Posterior cingulate gyrus (tissue), 11 donors: ENCODE measurements around the gene ZNF865.

Source experiments
- DNase-seq, 10 donors: peaks; one replicate each; pipeline versions ENCODE4 v3.0.0 to v3.0.0-alpha.2; 2020 to 2021; ENCODE audit warnings: mixed read lengths in 3 of 10
- intact Hi-C: fragments of 100-400 bp; cut with DNase I; formaldehyde crosslinking; loops from one replicate; pipeline ENCODE4 v1.15.1; 2023

Gene ZNF865

GRCh38 chr19:55603115-55603514 is 2.3 kb upstream of the ZNF865 start:
- DNase-seq = peak in 1 of 10 donors; percentile 67
- intact Hi-C loops = no loop called here

GRCh38 chr19:55603581-55604292 is 1.7 kb upstream of the ZNF865 start:
- intact Hi-C loops = no loop called here

GRCh38 chr19:55605207-55605636 is 225 bp upstream of the ZNF865 start:
- intact Hi-C loops = no loop called here
- DNase-seq = peak; percentile 93 to 99 (median 96)

More at GRCh38 chr19:55603581-55604292, 1.7 kb upstream of the ZNF865 start:
- DNase-seq = peak in 2 of 10 donors; percentile 25 to 48

- intact Hi-C loops = loop anchor here (2.0 kb wide), 1 partner anchor 90 kb away; no protein-coding TSS in a partner anchor
- peak in 1 of 10 donors; percentile 6 for DNase-seq
Observed at GRCh38 chr19:55606471-55606787, 982 bp downstream of the ZNF865 start.

- intact Hi-C loops = loop anchor here (2.0 kb wide), 1 partner anchor 90 kb away; no protein-coding TSS in a partner anchor
- peak in 1 of 10 donors; percentile 55 for DNase-seq
Observed at GRCh38 chr19:55606817-55607216, 1.4 kb downstream of the ZNF865 start.

GRCh38 chr19:55609326-55609725 is 3.9 kb downstream of the ZNF865 start:
- intact Hi-C loops = no loop called here
- DNase-seq = peak in 1 of 10 donors; percentile 18

- DNase-seq = peak in 3 of 10 donors; percentile 45 to 78 (median 52)
- intact Hi-C loops = no loop called here
Observed at GRCh38 chr19:55611300-55611982, 6.0 kb downstream of the ZNF865 start.

- intact Hi-C loops = no loop called here
- DNase-seq = no peak
Observed at GRCh38 chr19:55611983-55612645, 6.7 kb downstream of the ZNF865 start.

GRCh38 chr19:55613396-55613795 is 7.9 kb downstream of the ZNF865 start:
- intact Hi-C loops = no loop called here
- peak in 3 of 10 donors; percentile 22 to 74 (median 68) for DNase-seq

GRCh38 chr19:55613930-55614710 is 8.7 kb downstream of the ZNF865 start:
- DNase-seq = peak in 3 of 10 donors; percentile 57 to 77 (median 59)
- intact Hi-C loops = no loop called here

GRCh38 chr19:55614711-55615542 is 9.5 kb downstream of the ZNF865 start:
- DNase-seq = peak in 2 of 10 donors; percentile 55 to 78
- intact Hi-C loops = no loop called here

- intact Hi-C loops = no loop called here
Observed at GRCh38 chr19:55615543-55616394, 10.3 kb downstream of the ZNF865 start.

GRCh38 chr19:55616395-55616875 is 11.0 kb downstream of the ZNF865 start:
- intact Hi-C loops = no loop called here
- DNase-seq = peak in 1 of 10 donors; percentile 59

More at GRCh38 chr19:55615543-55616394, 10.3 kb downstream of the ZNF865 start:
- peak in 2 of 10 donors; percentile 60 to 78 for DNase-seq

GRCh38 chr19:55617426-55617825 is 12.0 kb downstream of the ZNF865 start:
- DNase-seq = peak in 2 of 10 donors; percentile 52 to 59
- intact Hi-C loops = no loop called here

- intact Hi-C loops = no loop called here
- peak in 2 of 10 donors; percentile 45 to 55 for DNase-seq
Observed at GRCh38 chr19:55618426-55618825, 13.0 kb downstream of the ZNF865 start.

GRCh38 chr19:55619286-55619685 is 13.8 kb downstream of the ZNF865 start:
- intact Hi-C loops = no loop called here

GRCh38 chr19:55620410-55621204 is 15.2 kb downstream of the ZNF865 start:
- DNase-seq = peak in 2 of 10 donors; percentile 59
- intact Hi-C loops = no loop called here

More at GRCh38 chr19:55619286-55619685, 13.8 kb downstream of the ZNF865 start:
- DNase-seq = no peak
